GM21360 (cell line): Measurements from ENCODE around the gene LRP8.

Experiments used
- ATAC-seq: cut with Tn5 transposase; IDR thresholded peaks from one replicate; pipeline ENCODE4 v1.9.1; 2021; ENCODE audit warnings: mild to moderate bottlenecking, moderate library complexity; ENCODE audit not compliant: unreplicated experiment

Gene LRP8

DNA sequence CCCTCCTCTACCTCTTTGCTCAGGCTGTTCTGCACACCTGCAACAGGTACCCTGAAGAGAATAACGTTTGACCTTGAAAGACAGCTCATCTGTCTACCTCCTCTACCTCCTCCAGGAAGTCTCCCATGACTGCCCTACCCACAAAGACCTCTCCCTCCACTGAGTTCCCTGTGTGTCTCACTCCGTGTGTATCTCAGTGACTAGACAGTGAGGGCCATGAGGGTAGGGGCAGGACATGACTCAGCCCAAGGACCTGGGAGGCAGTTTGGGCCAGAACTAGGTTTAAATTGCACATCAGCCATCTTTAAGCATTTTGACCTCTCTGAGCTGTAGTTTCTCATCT, 32.0 kb upstream of the LRP8 start:
- ATAC-seq = no peak

GRCh38 chr1:53359225-53359933, 31.5 kb upstream of the LRP8 start:
- ATAC-seq = no peak

DNA sequence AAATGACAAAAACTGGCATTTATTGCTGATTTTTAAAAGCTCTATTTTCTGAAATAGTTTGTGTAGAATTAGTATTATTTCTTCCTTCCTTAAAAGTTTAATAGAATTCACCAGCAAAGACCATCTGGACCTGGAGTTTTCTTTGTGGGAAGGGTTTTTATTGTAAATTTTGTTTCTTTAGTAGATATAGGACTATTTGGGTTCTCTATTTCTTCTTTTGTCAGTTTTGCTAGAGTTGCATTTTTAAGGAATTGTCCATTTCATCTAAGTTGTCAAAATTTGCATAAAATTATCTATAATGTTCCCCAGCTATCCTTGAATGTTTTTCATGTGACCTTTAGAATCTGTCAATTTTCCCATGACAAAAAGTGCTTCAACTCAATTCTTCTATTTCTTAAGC, 28.8 kb upstream of the LRP8 start:
- ATAC-seq = no peak

DNA sequence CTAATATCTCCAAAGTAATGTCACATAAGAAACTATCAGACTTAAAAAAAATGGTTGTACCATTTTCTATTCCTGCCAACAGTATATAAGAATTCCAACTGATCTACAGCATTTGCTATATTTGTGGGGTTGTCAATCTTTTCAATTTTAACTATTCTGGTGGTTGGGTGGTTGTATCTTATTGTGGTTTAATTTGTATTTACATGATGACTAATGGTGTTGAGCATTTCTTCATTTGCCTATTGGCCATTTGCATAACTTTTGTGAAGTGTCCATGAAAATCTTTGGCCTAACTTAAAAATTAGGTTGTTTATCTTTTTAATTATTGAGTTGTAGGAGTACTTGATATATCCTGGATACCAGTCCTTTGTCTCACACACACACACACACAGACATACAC, 26.2 kb upstream of the LRP8 start:
- ATAC-seq = no peak

DNA sequence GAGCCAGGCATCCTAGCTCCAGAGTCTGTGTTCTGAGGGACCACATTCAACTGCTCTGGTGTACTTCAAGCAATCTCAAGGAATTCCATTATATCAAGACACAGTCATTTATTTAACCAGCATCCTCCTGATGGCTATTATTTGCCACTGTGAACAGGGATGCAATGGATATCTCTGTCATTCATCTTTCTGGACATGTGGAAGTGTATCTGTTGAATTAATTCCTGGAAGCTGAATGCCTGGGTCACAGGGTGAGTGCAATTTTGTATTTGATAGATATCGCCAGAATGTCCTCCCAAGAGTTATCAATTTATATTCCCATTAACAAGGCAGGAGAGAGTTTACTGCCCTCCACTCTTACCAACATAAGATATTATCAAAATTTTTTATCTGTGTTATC, 24.7 kb upstream of the LRP8 start:
- ATAC-seq = no peak

DNA sequence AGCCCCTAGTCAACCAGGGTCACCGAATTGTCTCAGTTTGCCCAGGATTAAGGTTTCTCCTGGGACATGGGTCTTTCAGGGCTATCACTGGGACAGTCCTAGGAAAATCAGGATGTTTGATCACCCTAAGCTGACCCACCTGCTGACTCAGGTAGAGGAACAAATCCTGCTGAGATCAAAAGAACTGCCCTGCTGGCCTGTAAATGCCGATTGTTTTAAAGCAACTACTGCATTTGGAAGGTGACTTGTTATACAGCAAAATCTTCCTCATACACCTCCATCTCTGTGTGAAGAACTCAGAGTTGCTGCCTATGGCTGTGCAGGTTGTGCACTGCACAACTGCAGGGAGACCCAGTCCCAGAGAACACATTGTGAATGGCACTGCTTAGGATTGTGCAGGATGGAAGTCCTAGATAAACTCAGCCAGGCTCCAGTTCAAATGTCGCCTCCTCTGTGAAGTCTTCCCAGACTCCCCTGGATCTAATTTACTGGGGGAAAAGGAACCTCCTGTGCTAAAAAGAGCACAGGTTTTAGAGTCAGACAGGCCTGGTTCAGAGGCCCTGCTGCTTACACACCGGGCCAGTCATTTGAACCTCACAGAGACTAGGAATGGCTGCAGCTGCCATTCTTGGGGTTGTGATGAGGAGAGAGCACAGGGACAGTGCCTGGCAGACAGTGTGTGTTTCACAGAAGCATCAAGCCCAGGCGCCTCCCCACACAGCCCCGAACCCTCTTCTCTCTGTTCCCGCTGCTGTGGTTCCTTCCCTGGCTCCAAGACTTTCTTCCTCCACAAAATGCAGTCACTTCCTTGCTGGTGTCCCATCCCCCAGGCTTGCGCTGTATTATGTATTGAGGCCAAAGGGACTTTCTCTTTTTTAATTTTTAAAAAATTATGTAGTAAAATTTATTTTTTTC, 23.2 kb upstream of the LRP8 start:
- ATAC-seq = no peak

GRCh38 chr1:53349968-53350852, 22.3 kb upstream of the LRP8 start:
- no peak for ATAC-seq

GRCh38 chr1:53349369-53349835, 21.5 kb upstream of the LRP8 start:
- no peak for ATAC-seq

GRCh38 chr1:53348486-53349368, 20.9 kb upstream of the LRP8 start:
- no peak for ATAC-seq

DNA sequence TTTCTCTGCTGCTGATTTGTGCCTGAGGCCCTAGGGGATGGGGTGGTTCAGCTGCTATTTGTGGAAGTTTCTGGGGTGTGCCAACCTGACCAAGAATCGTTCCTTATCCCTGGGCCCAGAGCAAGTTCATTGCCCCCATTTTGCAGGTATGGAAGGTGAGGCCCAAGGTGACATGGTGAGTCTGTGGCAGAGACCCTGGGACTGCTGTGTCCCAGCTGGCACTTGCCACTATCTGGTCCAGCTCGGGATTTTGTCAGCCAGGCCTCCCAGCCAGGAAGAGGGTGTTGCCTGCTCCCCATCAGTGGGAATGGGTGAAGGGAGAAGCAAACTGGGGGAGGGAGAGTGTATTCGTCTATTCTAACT, 18.9 kb upstream of the LRP8 start:
- no peak for ATAC-seq

GRCh38 chr1:53345996-53346813, 18.3 kb upstream of the LRP8 start:
- no peak for ATAC-seq

- ATAC-seq = peak; percentile 86
Measured at GRCh38 chr1:53344921-53345838, 17.3 kb upstream of the LRP8 start.

- ATAC-seq = no peak
Measured at GRCh38 chr1:53343831-53344668, 16.2 kb upstream of the LRP8 start.

- no peak for ATAC-seq
Measured at GRCh38 chr1:53342735-53343470, 15.0 kb upstream of the LRP8 start.

DNA sequence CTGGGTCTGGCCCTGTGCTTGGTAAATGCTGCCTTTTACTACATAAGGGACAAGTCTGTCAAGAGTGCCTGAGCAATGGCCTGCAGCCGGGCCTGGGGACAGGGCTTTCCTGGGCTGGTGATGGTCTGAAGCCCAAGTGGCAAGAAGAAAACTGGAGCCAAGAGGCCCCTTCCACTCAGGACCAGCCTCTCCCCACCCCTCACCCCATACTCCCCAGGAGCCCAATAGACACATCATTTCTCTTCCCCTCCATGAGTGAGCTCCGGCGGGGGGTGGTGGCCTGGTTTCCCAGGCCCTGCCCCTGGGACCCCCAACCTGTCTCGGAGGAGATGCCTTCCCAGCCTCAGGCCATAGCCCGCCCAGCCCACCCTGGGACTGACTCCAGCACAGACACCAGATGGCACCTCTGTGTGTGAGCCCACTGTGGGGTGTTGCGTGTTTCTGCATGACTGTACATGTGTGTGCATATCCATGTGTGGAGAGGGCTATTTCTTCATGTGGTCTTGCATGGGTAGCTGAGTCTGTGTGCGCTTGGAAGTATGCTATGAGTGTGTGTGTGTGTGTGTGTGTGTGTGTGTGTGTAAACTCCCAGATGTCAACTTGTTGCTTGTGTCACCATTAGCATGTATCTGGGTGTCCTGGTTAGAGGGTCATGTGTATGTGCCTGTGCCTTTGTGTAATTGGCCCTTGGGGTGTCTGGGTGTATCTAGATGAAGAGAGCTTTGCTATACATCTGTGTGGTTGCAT, 14.3 kb upstream of the LRP8 start:
- no peak for ATAC-seq

DNA sequence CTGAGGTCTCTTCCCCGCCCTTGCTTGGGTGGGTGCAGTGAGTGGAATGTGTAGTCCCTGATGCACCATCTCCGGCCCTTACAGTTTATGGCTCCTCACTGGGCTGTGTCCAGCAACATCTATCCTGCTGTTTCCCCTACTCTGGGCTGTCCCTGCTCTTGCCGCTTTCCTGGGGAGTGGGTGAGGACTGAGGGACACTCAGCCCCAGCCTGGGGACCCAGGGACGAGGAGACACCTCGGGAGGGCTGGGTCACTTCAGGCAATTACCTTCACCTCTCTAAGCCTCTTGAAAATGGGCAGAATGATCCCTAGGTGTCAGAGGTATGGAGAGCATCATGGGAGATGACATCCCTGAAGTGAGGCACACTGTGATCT, 13.6 kb upstream of the LRP8 start:
- no peak for ATAC-seq
